ENCODE results near the gene KRTAP4-5.
"Not testable (repeated sequence)": the region's sequence is repeated elsewhere in the genome, so short reads cannot be mapped to it uniquely, and the experiment has no call there.

Gene KRTAP4-5

GRCh38 chr17:41149652-41149985, at the start of gene KRTAP4-5:
TSS of gene KRTAP4-5 (minus strand) at chr17:41149825. CDS start at chr17:41149767, 58 bp downstream.
- DNase-seq = no peak

GRCh38 chr17:41196068-41196467, 46.4 kb upstream of the KRTAP4-5 start:
- DNase-seq = no peak

GRCh38 chr17:41190328-41190727, 40.7 kb upstream of the KRTAP4-5 start:
- no peak for DNase-seq

GRCh38 chr17:41189837-41190318, 40.3 kb upstream of the KRTAP4-5 start, which contains the start of gene KRTAP9-1:
TSS of gene KRTAP9-1 (plus strand) at chr17:41189887. CDS start at chr17:41189887, 0 bp downstream.
- not testable (repeated sequence) for DNase-seq

- no peak for DNase-seq
Observed at GRCh38 chr17:41186872-41187271, 37.2 kb upstream of the KRTAP4-5 start.

GRCh38 chr17:41185001-41185400, 35.4 kb upstream of the KRTAP4-5 start:
- DNase-seq = no peak

- no peak for DNase-seq
Observed at GRCh38 chr17:41184480-41184961, 34.9 kb upstream of the KRTAP4-5 start, which contains the start of gene KRTAP4-1. TSS of gene KRTAP4-1 (minus strand) at chr17:41184911. CDS start at chr17:41184854, 57 bp downstream.

GRCh38 chr17:41178843-41179616, 29.4 kb upstream of the KRTAP4-5 start:
- DNase-seq = no peak

GRCh38 chr17:41178341-41178740, 28.7 kb upstream of the KRTAP4-5 start:
- DNase-seq = no peak

GRCh38 chr17:41177727-41178271, 28.2 kb upstream of the KRTAP4-5 start, which contains the start of gene KRTAP4-2:
TSS of gene KRTAP4-2 (minus strand) at chr17:41178221. CDS start at chr17:41178164, 57 bp downstream.
- no peak for DNase-seq

- no peak for DNase-seq
Observed at GRCh38 chr17:41176744-41177387, 27.2 kb upstream of the KRTAP4-5 start.

GRCh38 chr17:41171886-41172285, 22.3 kb upstream of the KRTAP4-5 start:
- no peak for DNase-seq

- no peak for DNase-seq
Observed at GRCh38 chr17:41168121-41168520, 18.5 kb upstream of the KRTAP4-5 start, which contains the start of gene KRTAP4-3. TSS of gene KRTAP4-3 (minus strand) at chr17:41168221. CDS start at chr17:41168172, 49 bp downstream.

GRCh38 chr17:41167561-41167960, 17.9 kb upstream of the KRTAP4-5 start:
- no peak for DNase-seq

GRCh38 chr17:41163828-41164227, 14.2 kb upstream of the KRTAP4-5 start:
- DNase-seq = no peak

- DNase-seq = no peak
Observed at GRCh38 chr17:41160648-41161047, 11.0 kb upstream of the KRTAP4-5 start, which contains the start of gene KRTAP4-4. TSS of gene KRTAP4-4 (minus strand) at chr17:41160748. CDS start at chr17:41160691, 57 bp downstream.

GRCh38 chr17:41160190-41160589, 10.6 kb upstream of the KRTAP4-5 start:
- not testable (repeated sequence) for DNase-seq

- no peak for DNase-seq
Observed at GRCh38 chr17:41153856-41154255, 4.2 kb upstream of the KRTAP4-5 start.

- no peak for DNase-seq
Observed at GRCh38 chr17:41151525-41151924, 1.9 kb upstream of the KRTAP4-5 start.

- DNase-seq = no peak
Observed at GRCh38 chr17:41150026-41150425, 401 bp upstream of the KRTAP4-5 start.

GRCh38 chr17:41148971-41149651, 514 bp downstream of the KRTAP4-5 start:
- peak; percentile 6 for DNase-seq

- DNase-seq = no peak
Observed at GRCh38 chr17:41147531-41148204, 2.0 kb downstream of the KRTAP4-5 start.

Data from eye (tissue), 1 donor.